Neural cell (in vitro differentiated cells): ENCODE measurements around the gene PARVA. TPM values are rescaled to one million over a fixed set of nuclear protein-coding genes. Genes with fewer than 3 reads are reported as not detected.
"Not testable (repeated sequence)": the region's sequence is repeated elsewhere in the genome, so short reads cannot be mapped to it uniquely, and the experiment has no call there.

Source experiments
- H2AFZ ChIP-seq: fragments of 200-600, 300-800 bp; sonication (generic), shearing (Covaris generic); 2 replicates; pipeline ENCODE4 v1.6.0; 2014; ENCODE audit warnings: low read depth, mild to moderate bottlenecking, antibody characterized with exemption, low read length, moderate library complexity
- H3F3A ChIP-seq: fragments of 200-600 bp; shearing (Covaris generic); 2 replicates; pipeline ENCODE4 v1.6.1; 2016; ENCODE audit warnings: mild to moderate bottlenecking, moderate library complexity, mixed read lengths, antibody characterized with exemption, low read length; ENCODE audit not compliant: insufficient read depth, poor library complexity, severe bottlenecking
- H3K27ac ChIP-seq: fragments of 200-600, 300-800 bp; sonication (generic), shearing (Covaris generic); 2 replicates; pipeline ENCODE4 v1.5.1; 2014; ENCODE audit warnings: mild to moderate bottlenecking, low read length, moderate library complexity
- H3K27me3 ChIP-seq: fragments of 300-800, 200-600 bp; sonication (generic), shearing (Covaris generic); 2 replicates; pipeline ENCODE4 v1.6.0; 2014; ENCODE audit warnings: mild to moderate bottlenecking, low read depth, low read length, moderate library complexity; ENCODE audit not compliant: insufficient read depth
- H3K36me3 ChIP-seq: fragments of 300-800, 200-600 bp; sonication (generic), shearing (Covaris generic); 2 replicates; pipeline ENCODE4 v1.5.1; 2014; ENCODE audit warnings: mild to moderate bottlenecking, antibody characterized with exemption, low read length, moderate library complexity; ENCODE audit not compliant: insufficient read depth
- H3K4me2 ChIP-seq: fragments of 300-800, 200-600 bp; sonication (generic), shearing (Covaris generic); 2 replicates; pipeline ENCODE4 v1.6.0; 2014; ENCODE audit warnings: mild to moderate bottlenecking, low read length
- H3K4me3 ChIP-seq: fragments of 300-800, 200-600 bp; sonication (generic), shearing (Covaris generic); 2 replicates; pipeline ENCODE4 v1.5.1; 2014; ENCODE audit warnings: mild to moderate bottlenecking, low read length, moderate library complexity
- H3K79me2 ChIP-seq: fragments of 200-600 bp; shearing (Covaris generic); replicated peaks from 2 replicates; pipeline ENCODE4 v1.6.0; 2014; ENCODE audit warnings: mild to moderate bottlenecking, low read length, moderate library complexity; ENCODE audit not compliant: insufficient read depth
- H3K9ac ChIP-seq: fragments of 300-800, 200-600 bp; sonication (generic), shearing (Covaris generic); 2 replicates; pipeline ENCODE4 v1.6.1; 2016; ENCODE audit warnings: mild to moderate bottlenecking, low read length, mixed read lengths
- H3K9me2 ChIP-seq: fragments of 200-600 bp; shearing (Covaris generic); 2 replicates; pipeline ENCODE4 v1.6.1; 2016; ENCODE audit warnings: mild to moderate bottlenecking, low read length, mixed read lengths; ENCODE audit not compliant: insufficient read depth
- H3K9me3 ChIP-seq: fragments of 200-600, 300-800 bp; sonication (generic), shearing (Covaris generic); 2 replicates; pipeline ENCODE4 v1.6.1; 2016; ENCODE audit warnings: mild to moderate bottlenecking, mixed run types, low read length, moderate library complexity, mixed read lengths
- H4K20me1 ChIP-seq: fragments of 200-600 bp; shearing (Covaris generic); 2 replicates; pipeline ENCODE4 v1.6.1; 2016; ENCODE audit warnings: mild to moderate bottlenecking, mixed run types; ENCODE audit not compliant: insufficient read depth
- CTCF ChIP-seq: fragments of 450-650 bp; IDR thresholded peaks from 2 replicates; pipeline ENCODE4 v1.5.1; 2014; ENCODE audit warnings: antibody characterized with exemption, mild to moderate bottlenecking, moderate library complexity; ENCODE audit not compliant: poor library complexity, severe bottlenecking
- EP300 ChIP-seq: fragments of 450-650 bp; conservative IDR thresholded peaks from 2 replicates; pipeline ENCODE4 v1.6.1; 2014; ENCODE audit warnings: antibody characterized with exemption, mild to moderate bottlenecking, moderate library complexity; ENCODE audit not compliant: poor library complexity, severe bottlenecking
- EZH2 ChIP-seq: fragments of 200-600, 300-800 bp; shearing (Covaris generic), sonication (generic); IDR thresholded peaks from 2 replicates; pipeline ENCODE4 v1.6.1; 2014; ENCODE audit warnings: antibody characterized with exemption, low read length, borderline replicate concordance, mild to moderate bottlenecking; ENCODE audit not compliant: insufficient read depth, poor library complexity, severe bottlenecking
- MXI1 ChIP-seq: fragments of 450-650 bp; conservative IDR thresholded peaks from 2 replicates; pipeline ENCODE4 v1.6.1; 2014; ENCODE audit warnings: antibody characterized with exemption, mild to moderate bottlenecking; ENCODE audit not compliant: poor library complexity, severe bottlenecking
- POLR2AphosphoS5 ChIP-seq: IDR thresholded peaks from 2 replicates; pipeline ENCODE4 v1.6.1; 2012
- RAD21 ChIP-seq: fragments of 450-650 bp; conservative IDR thresholded peaks from 2 replicates; pipeline ENCODE4 v1.6.1; 2014; ENCODE audit warnings: antibody characterized with exemption, mild to moderate bottlenecking, moderate library complexity
- REST ChIP-seq: IDR thresholded peaks from 2 replicates; pipeline ENCODE4 v1.6.1; 2012; ENCODE audit warnings: borderline replicate concordance
- SMC3 ChIP-seq: fragments of 450-650 bp; conservative IDR thresholded peaks from 2 replicates; pipeline ENCODE4 v1.6.1; 2014; ENCODE audit warnings: antibody characterized with exemption, mild to moderate bottlenecking, moderate library complexity; ENCODE audit not compliant: poor library complexity
- TAF1 ChIP-seq: IDR thresholded peaks from 2 replicates; pipeline ENCODE4 v1.6.1; 2012; ENCODE audit warnings: low read depth
- polyA plus RNA-seq: library from polyadenylated mRNA; depleted of rRNA; stranded (reverse); fragments of >200 nt; gene quantifications from 2 replicates; pipeline ENCODE4 v1.2.3, GENCODE V29; 2014

The PARVA gene
- polyA plus RNA-seq, 1 donor from 2014 or later: 0.94 TPM

- no peak overlapping the region for H3K4me2 ChIP-seq
- no peaks in the 10 kb centered on the region for H3F3A ChIP-seq
- no peak overlapping the region for H3K9ac ChIP-seq
- no peaks in the 10 kb centered on the region for H3K9me3 ChIP-seq
- no peaks in the 10 kb centered on the region for H3K36me3 ChIP-seq
- H3K79me2 ChIP-seq: no peaks in the 10 kb centered on the region
- no peaks in the 10 kb centered on the region for H3K27me3 ChIP-seq
- no peak overlapping the region for H3K4me3 ChIP-seq
- H2AFZ ChIP-seq: no peak overlapping the region
- H3K27ac ChIP-seq: no peak overlapping the region
- TF ChIP-seq TAF1 (no peak), EZH2 (no peak), CTCF (no peak), SMC3 (no peak), EP300 (no peak), MXI1 (no peak), REST (no peak), POLR2AphosphoS5 (no peak), RAD21 (no peak)
- H4K20me1 ChIP-seq: no peaks in the 10 kb centered on the region
- no peaks in the 10 kb centered on the region for H3K9me2 ChIP-seq
Observed at GRCh38 chr11:12518606-12519385, 141.4 kb downstream of the PARVA start.

GRCh38 chr11:12520054-12520453 lies 142.7 kb downstream of the PARVA start:
- Histone ChIP-seq H3K27me3 (no peaks in the 10 kb centered on the region), H3K9me3 (no peaks in the 10 kb centered on the region), H3K27ac (no peak overlapping the region), H2AFZ (no peak overlapping the region), H3K4me3 (no peak overlapping the region), H3F3A (no peaks in the 10 kb centered on the region), H3K4me2 (no peak overlapping the region), H3K9me2 (no peaks in the 10 kb centered on the region), H3K79me2 (no peaks in the 10 kb centered on the region), H3K36me3 (no peaks in the 10 kb centered on the region), H3K9ac (no peak overlapping the region), H4K20me1 (no peaks in the 10 kb centered on the region)
- TF ChIP-seq REST: no peak
- no peak for TF ChIP-seq POLR2AphosphoS5
- TF ChIP-seq CTCF: no peak
- no peak for TF ChIP-seq TAF1
- no peak for TF ChIP-seq MXI1
- TF ChIP-seq EZH2: no peak
- no peak for TF ChIP-seq SMC3
- no peak for TF ChIP-seq RAD21

GRCh38 chr11:12520576-12520975 lies 143.2 kb downstream of the PARVA start:
- H3K9ac ChIP-seq, H3K4me3 ChIP-seq, H3K79me2 ChIP-seq, H4K20me1 ChIP-seq, H3K36me3 ChIP-seq, H3K9me2 ChIP-seq, H3K27ac ChIP-seq, H3K4me2 ChIP-seq, H3K9me3 ChIP-seq, H2AFZ ChIP-seq, H3F3A ChIP-seq, H3K27me3 ChIP-seq: not testable (repeated sequence)
